SK-N-SH treated with all-trans-retinoic acid at 6 μM for 48 hours (cell line): Measurements from ENCODE around the gene FANCG.

Experiments
- ATAC-seq: fragments of 200-7000 bp; cut with Tn5 transposase; 3 replicates; pipeline ENCODE4 v1.9.1; 2020; ENCODE audit warnings: mild to moderate bottlenecking, moderate library complexity
- ARNTL ChIP-seq: fragments of 450-650 bp; formaldehyde crosslinking; IDR thresholded peaks from 2 replicates; pipeline ENCODE4 v1.5.0; 2020; ENCODE audit warnings: low read depth, mild to moderate bottlenecking, moderate library complexity, borderline replicate concordance
- CSRNP3 ChIP-seq: fragments of 250-450 bp; sonication (Bioruptor Pico); IDR thresholded peaks from 2 replicates; pipeline ENCODE4 v1.5.1; 2021; ENCODE audit warnings: mild to moderate bottlenecking, moderate library complexity
- ESRRG ChIP-seq: fragments of 250-450 bp; sonication (Bioruptor Pico); IDR thresholded peaks from 2 replicates; pipeline ENCODE4 v1.6.1; 2021; ENCODE audit warnings: mild to moderate bottlenecking
- GLIS3 ChIP-seq: fragments of 250-450 bp; sonication (Bioruptor Pico); IDR thresholded peaks from 2 replicates; pipeline ENCODE4 v1.5.0; 2020; ENCODE audit warnings: mild to moderate bottlenecking, moderate library complexity
- ISL1 ChIP-seq: fragments of 250-450 bp; sonication (Bioruptor Pico); IDR thresholded peaks from 2 replicates; pipeline ENCODE4 v2.1.2; 2022; ENCODE audit warnings: mild to moderate bottlenecking, moderate library complexity
- OSR1 ChIP-seq: fragments of 250-450 bp; sonication (Bioruptor Pico); IDR thresholded peaks from 2 replicates; pipeline ENCODE4 v1.8.0; 2022; ENCODE audit warnings: moderate library complexity, mild to moderate bottlenecking, inconsistent platforms
- POU6F1 ChIP-seq: fragments of 250-450 bp; sonication (Bioruptor Pico); IDR thresholded peaks from 2 replicates; pipeline ENCODE4 v1.8.0; 2021; ENCODE audit warnings: low read depth, mild to moderate bottlenecking, moderate library complexity, borderline replicate concordance
- PPARA ChIP-seq: fragments of 250-450 bp; sonication (Bioruptor Pico); IDR thresholded peaks from 2 replicates; pipeline ENCODE4 v1.5.0; 2020; ENCODE audit warnings: mild to moderate bottlenecking, borderline replicate concordance
- RARB ChIP-seq: fragments of 250-450 bp; sonication (Bioruptor Pico); IDR thresholded peaks from 2 replicates; pipeline ENCODE4 v1.8.0; 2021; ENCODE audit warnings: mild to moderate bottlenecking, moderate library complexity
- SNAI2 ChIP-seq: fragments of 250-450 bp; sonication (Bioruptor Pico); IDR thresholded peaks from 2 replicates; pipeline ENCODE4 v1.5.0; 2020; ENCODE audit warnings: mild to moderate bottlenecking, moderate library complexity
- TCF4 ChIP-seq: fragments of 250-450 bp; sonication (Bioruptor Pico); IDR thresholded peaks from 2 replicates; pipeline ENCODE4 v1.8.0; 2021; ENCODE audit warnings: mild to moderate bottlenecking, moderate library complexity, borderline replicate concordance
- TOX ChIP-seq: fragments of 250-450 bp; sonication (Bioruptor Pico); IDR thresholded peaks from 2 replicates; pipeline ENCODE4 v1.8.0; 2021; ENCODE audit warnings: mild to moderate bottlenecking, moderate library complexity, borderline replicate concordance
- ZC3H10 ChIP-seq: fragments of 250-450 bp; sonication (Bioruptor Pico); IDR thresholded peaks from 2 replicates; pipeline ENCODE4 v1.5.1; 2021; ENCODE audit warnings: mild to moderate bottlenecking, moderate library complexity
- ZFP3 ChIP-seq: fragments of 250-450 bp; sonication (Bioruptor Pico); IDR thresholded peaks from 2 replicates; pipeline ENCODE4 v1.5.0; 2020; ENCODE audit warnings: mild to moderate bottlenecking, moderate library complexity
- ZFP30 ChIP-seq: fragments of 450-650 bp; formaldehyde crosslinking; IDR thresholded peaks from 2 replicates; pipeline ENCODE4 v1.5.0; 2022; ENCODE audit warnings: mild to moderate bottlenecking, moderate library complexity
- ZNF565 ChIP-seq: fragments of 450-650 bp; formaldehyde crosslinking; conservative IDR thresholded peaks from 2 replicates; pipeline ENCODE4 v1.5.0; 2020; ENCODE audit warnings: low read depth, mild to moderate bottlenecking, moderate library complexity
- ZNF70 ChIP-seq: fragments of 450-650 bp; formaldehyde crosslinking; IDR thresholded peaks from 2 replicates; pipeline ENCODE4 v1.5.0; 2020; ENCODE audit warnings: mild to moderate bottlenecking, moderate library complexity
- ZNF8 ChIP-seq: fragments of 450-650 bp; formaldehyde crosslinking; IDR thresholded peaks from 2 replicates; pipeline ENCODE4 v1.5.0; 2020; ENCODE audit warnings: mild to moderate bottlenecking, moderate library complexity
- TF ChIP-seq, protein P1 (sequence below): fragments of 250-450 bp; sonication (Bioruptor Pico); IDR thresholded peaks from 2 replicates; pipeline ENCODE4 v1.5.0; 2020; ENCODE audit warnings: mild to moderate bottlenecking, moderate library complexity
- TF ChIP-seq, protein P2 (sequence below): fragments of 250-450 bp; sonication (Bioruptor Pico); IDR thresholded peaks from 2 replicates; pipeline ENCODE4 v1.8.0; 2020; ENCODE audit warnings: mild to moderate bottlenecking, moderate library complexity, borderline replicate concordance

FANCG gene

GRCh38 chr9:35035851-35036701 lies 43.7 kb downstream of the FANCG start:
- no peak for ATAC-seq
- TF ChIP-seq ZNF8 (CRISPR knock-in tag): no peak
- TF ChIP-seq GLIS3 (CRISPR knock-in tag): no peak
- no peak for TF ChIP-seq ZFP3
- no peak for TF ChIP-seq ZNF70 (CRISPR knock-in tag)
- TF ChIP-seq ZFP30 (CRISPR knock-in tag): no peak

GRCh38 chr9:35033101-35033500 lies 46.6 kb downstream of the FANCG start:
- ATAC-seq: no peak
- TF ChIP-seq, protein P1, sequence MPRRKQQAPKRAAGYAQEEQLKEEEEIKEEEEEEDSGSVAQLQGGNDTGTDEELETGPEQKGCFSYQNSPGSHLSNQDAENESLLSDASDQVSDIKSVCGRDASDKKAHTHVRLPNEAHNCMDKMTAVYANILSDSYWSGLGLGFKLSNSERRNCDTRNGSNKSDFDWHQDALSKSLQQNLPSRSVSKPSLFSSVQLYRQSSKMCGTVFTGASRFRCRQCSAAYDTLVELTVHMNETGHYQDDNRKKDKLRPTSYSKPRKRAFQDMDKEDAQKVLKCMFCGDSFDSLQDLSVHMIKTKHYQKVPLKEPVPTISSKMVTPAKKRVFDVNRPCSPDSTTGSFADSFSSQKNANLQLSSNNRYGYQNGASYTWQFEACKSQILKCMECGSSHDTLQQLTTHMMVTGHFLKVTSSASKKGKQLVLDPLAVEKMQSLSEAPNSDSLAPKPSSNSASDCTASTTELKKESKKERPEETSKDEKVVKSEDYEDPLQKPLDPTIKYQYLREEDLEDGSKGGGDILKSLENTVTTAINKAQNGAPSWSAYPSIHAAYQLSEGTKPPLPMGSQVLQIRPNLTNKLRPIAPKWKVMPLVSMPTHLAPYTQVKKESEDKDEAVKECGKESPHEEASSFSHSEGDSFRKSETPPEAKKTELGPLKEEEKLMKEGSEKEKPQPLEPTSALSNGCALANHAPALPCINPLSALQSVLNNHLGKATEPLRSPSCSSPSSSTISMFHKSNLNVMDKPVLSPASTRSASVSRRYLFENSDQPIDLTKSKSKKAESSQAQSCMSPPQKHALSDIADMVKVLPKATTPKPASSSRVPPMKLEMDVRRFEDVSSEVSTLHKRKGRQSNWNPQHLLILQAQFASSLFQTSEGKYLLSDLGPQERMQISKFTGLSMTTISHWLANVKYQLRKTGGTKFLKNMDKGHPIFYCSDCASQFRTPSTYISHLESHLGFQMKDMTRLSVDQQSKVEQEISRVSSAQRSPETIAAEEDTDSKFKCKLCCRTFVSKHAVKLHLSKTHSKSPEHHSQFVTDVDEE (CRISPR knock-in tag): no peak
- TF ChIP-seq ESRRG: no peak
- TF ChIP-seq, protein P2, sequence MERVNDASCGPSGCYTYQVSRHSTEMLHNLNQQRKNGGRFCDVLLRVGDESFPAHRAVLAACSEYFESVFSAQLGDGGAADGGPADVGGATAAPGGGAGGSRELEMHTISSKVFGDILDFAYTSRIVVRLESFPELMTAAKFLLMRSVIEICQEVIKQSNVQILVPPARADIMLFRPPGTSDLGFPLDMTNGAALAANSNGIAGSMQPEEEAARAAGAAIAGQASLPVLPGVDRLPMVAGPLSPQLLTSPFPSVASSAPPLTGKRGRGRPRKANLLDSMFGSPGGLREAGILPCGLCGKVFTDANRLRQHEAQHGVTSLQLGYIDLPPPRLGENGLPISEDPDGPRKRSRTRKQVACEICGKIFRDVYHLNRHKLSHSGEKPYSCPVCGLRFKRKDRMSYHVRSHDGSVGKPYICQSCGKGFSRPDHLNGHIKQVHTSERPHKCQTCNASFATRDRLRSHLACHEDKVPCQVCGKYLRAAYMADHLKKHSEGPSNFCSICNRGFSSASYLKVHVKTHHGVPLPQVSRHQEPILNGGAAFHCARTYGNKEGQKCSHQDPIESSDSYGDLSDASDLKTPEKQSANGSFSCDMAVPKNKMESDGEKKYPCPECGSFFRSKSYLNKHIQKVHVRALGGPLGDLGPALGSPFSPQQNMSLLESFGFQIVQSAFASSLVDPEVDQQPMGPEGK: no peak
- TF ChIP-seq SNAI2: no peak
- TF ChIP-seq CSRNP3 (CRISPR knock-in tag): no peak
- no peak for TF ChIP-seq PPARA (CRISPR knock-in tag)
- no peak for TF ChIP-seq ZC3H10 (CRISPR knock-in tag)
- no peak for TF ChIP-seq ZNF8 (CRISPR knock-in tag)

GRCh38 chr9:35029852-35030251 lies 49.9 kb downstream of the FANCG start:
- no peak for ATAC-seq
- TF ChIP-seq ZNF565 (CRISPR knock-in tag) (no peak), ESRRG (no peak), GLIS3 (CRISPR knock-in tag) (no peak), RARB (CRISPR knock-in tag) (no peak), ARNTL (no peak), CSRNP3 (CRISPR knock-in tag) (no peak), TOX (CRISPR knock-in tag) (no peak), ZC3H10 (CRISPR knock-in tag) (no peak), ZFP30 (CRISPR knock-in tag) (no peak), PPARA (CRISPR knock-in tag) (no peak), ZFP3 (no peak), POU6F1 (CRISPR knock-in tag) (no peak), ZNF70 (CRISPR knock-in tag) (no peak), ISL1 (CRISPR knock-in tag) (no peak), OSR1 (CRISPR knock-in tag) (no peak), SNAI2 (no peak), TCF4 (no peak), ZNF8 (CRISPR knock-in tag) (no peak)
- TF ChIP-seq, protein P1 (CRISPR knock-in tag): no peak
